ENCODE results near the gene VAMP4.

The VAMP4 gene

GRCh38 chr1:171741872-171742576 lies at the start of gene VAMP4:
Gene VAMP4, minus strand, starts transcription at chr1:171742065. Its CDS starts 3,651 bp downstream, at chr1:171738414.
- DNase-seq: peak; percentile 89
- peak; percentile 93 for ATAC-seq

GRCh38 chr1:171790318-171790717 lies 48.5 kb upstream of the VAMP4 start:
- no peak for ATAC-seq

GRCh38 chr1:171788696-171789095 lies 46.8 kb upstream of the VAMP4 start:
- no peak for ATAC-seq

More at GRCh38 chr1:171790318-171790717, 48.5 kb upstream of the VAMP4 start:
- DNase-seq: no peak

GRCh38 chr1:171787686-171788480 lies 46.0 kb upstream of the VAMP4 start:
- ATAC-seq: no peak
- no peak for DNase-seq

More at GRCh38 chr1:171788696-171789095, 46.8 kb upstream of the VAMP4 start:
- DNase-seq: no peak

GRCh38 chr1:171786534-171786933 lies 44.7 kb upstream of the VAMP4 start:
- DNase-seq (no peak), ATAC-seq (no peak)

GRCh38 chr1:171785766-171786165 lies 43.9 kb upstream of the VAMP4 start:
- ATAC-seq (no peak), DNase-seq (no peak)

GRCh38 chr1:171784784-171785183 lies 42.9 kb upstream of the VAMP4 start:
- no peak for ATAC-seq

GRCh38 chr1:171783816-171784530 lies 42.1 kb upstream of the VAMP4 start:
- DNase-seq (no peak), ATAC-seq (no peak)

More at GRCh38 chr1:171784784-171785183, 42.9 kb upstream of the VAMP4 start:
- DNase-seq: no peak

- peak; percentile 99 for ATAC-seq
- peak; percentile 97 for DNase-seq
Observed at GRCh38 chr1:171781176-171781875, 39.5 kb upstream of the VAMP4 start, which contains the start of gene METTL13. Gene METTL13, plus strand, starts transcription at chr1:171781660. Its CDS starts 308 bp downstream, at chr1:171781968.

- no peak for ATAC-seq
- DNase-seq: no peak
Observed at GRCh38 chr1:171780583-171781175, 38.8 kb upstream of the VAMP4 start.

GRCh38 chr1:171772312-171772711 lies 30.4 kb upstream of the VAMP4 start:
- DNase-seq (no peak), ATAC-seq (no peak)

GRCh38 chr1:171769754-171770153 lies 27.9 kb upstream of the VAMP4 start:
- DNase-seq: no peak
- no peak for ATAC-seq

- ATAC-seq: no peak
- DNase-seq: no peak
Observed at GRCh38 chr1:171769171-171769570, 27.3 kb upstream of the VAMP4 start.

GRCh38 chr1:171763764-171764163 lies 21.9 kb upstream of the VAMP4 start:
- ATAC-seq: no peak

GRCh38 chr1:171762143-171762563 lies 20.3 kb upstream of the VAMP4 start:
- DNase-seq (no peak), ATAC-seq (no peak)

More at GRCh38 chr1:171763764-171764163, 21.9 kb upstream of the VAMP4 start:
- DNase-seq: no peak

GRCh38 chr1:171758011-171758410 lies 16.1 kb upstream of the VAMP4 start:
- ATAC-seq (no peak), DNase-seq (no peak)

- ATAC-seq: no peak
Observed at GRCh38 chr1:171756856-171757255, 15.0 kb upstream of the VAMP4 start.

GRCh38 chr1:171754971-171755370 lies 13.1 kb upstream of the VAMP4 start:
- no peak for ATAC-seq
- DNase-seq: no peak

More at GRCh38 chr1:171756856-171757255, 15.0 kb upstream of the VAMP4 start:
- no peak for DNase-seq

- DNase-seq: no peak
- no peak for ATAC-seq
Observed at GRCh38 chr1:171754353-171754705, 12.5 kb upstream of the VAMP4 start.

- ATAC-seq: no peak
- DNase-seq: no peak
Observed at GRCh38 chr1:171753685-171754352, 12.0 kb upstream of the VAMP4 start.

- no peak for ATAC-seq
- DNase-seq: no peak
Observed at GRCh38 chr1:171753182-171753581, 11.3 kb upstream of the VAMP4 start.

All from stimulated activated naive CD8-positive, alpha-beta T cell treated with anti-CD3 and anti-CD28 coated beads, Interleukin-15, Interleukin-2, amounts not matched to agents 100 U/mL and 50 U/mL, for 24 hours (primary cell).